ENCODE measurements around the gene BASP1.
"Not testable (repeated sequence)": the region's sequence is repeated elsewhere in the genome, so short reads cannot be mapped to it uniquely, and the experiment has no call there.

BASP1 gene

GRCh38 chr5:17294639-17295311 lies 77.3 kb downstream of the BASP1 start:
- DNase-seq, result no peak

- DNase-seq, result no peak
Measured at GRCh38 chr5:17295671-17296070, 78.2 kb downstream of the BASP1 start.

GRCh38 chr5:17302106-17302505 lies 84.7 kb downstream of the BASP1 start:
- DNase-seq, result no peak

GRCh38 chr5:17302604-17303003 lies 85.2 kb downstream of the BASP1 start:
- no peak for DNase-seq

GRCh38 chr5:17304282-17304681 lies 86.9 kb downstream of the BASP1 start:
- no peak for DNase-seq

- DNase-seq, result peak; percentile 42
Measured at GRCh38 chr5:17305017-17305416, 87.6 kb downstream of the BASP1 start.

GRCh38 chr5:17305964-17306725 lies 88.7 kb downstream of the BASP1 start:
- no peak for DNase-seq

- DNase-seq, result no peak
Measured at GRCh38 chr5:17306726-17307091, 89.3 kb downstream of the BASP1 start.

- not testable (repeated sequence) for DNase-seq
Measured at GRCh38 chr5:17307440-17307839, 90.0 kb downstream of the BASP1 start.

GRCh38 chr5:17308326-17309065 lies 91.1 kb downstream of the BASP1 start:
- no peak for DNase-seq

- no peak for DNase-seq
Measured at GRCh38 chr5:17309462-17309861, 92.0 kb downstream of the BASP1 start.

- DNase-seq, result not testable (repeated sequence)
Measured at GRCh38 chr5:17310502-17310901, 93.1 kb downstream of the BASP1 start.

GRCh38 chr5:17311811-17312210 lies 94.4 kb downstream of the BASP1 start:
- not testable (repeated sequence) for DNase-seq

- no peak for DNase-seq
Measured at GRCh38 chr5:17312358-17312757, 94.9 kb downstream of the BASP1 start.

GRCh38 chr5:17314907-17315471 lies 97.6 kb downstream of the BASP1 start:
- DNase-seq, result peak; percentile 61

GRCh38 chr5:17315710-17316221 lies 98.3 kb downstream of the BASP1 start:
- peak; percentile 19 for DNase-seq

- DNase-seq, result peak; percentile 96
Measured at GRCh38 chr5:17316970-17317459, 99.6 kb downstream of the BASP1 start.

- DNase-seq, result no peak
Measured at GRCh38 chr5:17317473-17317872, 100.0 kb downstream of the BASP1 start.

GRCh38 chr5:17319095-17319494 lies 101.7 kb downstream of the BASP1 start:
- not testable (repeated sequence) for DNase-seq

- no peak for DNase-seq
Measured at GRCh38 chr5:17325770-17326599, 108.6 kb downstream of the BASP1 start.

Measured in NCI-H526 treated with DMSO at 0.1 percent for 48 hours (cell line).